Measurements from ENCODE around the gene STOX2.
"Not testable (repeated sequence)": the region's sequence is repeated elsewhere in the genome, so short reads cannot be mapped to it uniquely, and the experiment has no call there.

STOX2 gene

DNA sequence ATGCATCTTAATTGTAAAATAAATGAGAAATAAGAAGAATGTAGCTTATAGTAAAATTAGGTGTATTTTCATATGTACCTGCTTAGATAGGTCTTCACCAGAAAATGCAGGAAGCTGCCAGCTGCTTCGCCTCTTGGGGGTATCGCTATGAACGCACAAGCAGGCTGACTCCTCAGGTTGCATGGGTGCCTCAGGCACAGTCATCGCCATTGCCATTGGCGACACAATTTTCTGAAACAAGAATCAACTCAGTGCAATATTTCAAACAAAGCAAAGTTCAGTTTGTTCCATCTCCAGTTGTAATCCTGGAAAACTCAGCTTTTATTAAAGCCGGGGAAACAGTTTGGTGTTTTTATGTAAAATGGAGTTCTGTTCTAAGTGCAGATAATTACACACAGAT lies 29.7 kb downstream of the STOX2 start:
- DNase-seq (ENCODE audit: low spot score) (no peak), FAIRE-seq (no peak)

GRCh38 chr4:183935355-183936005 lies 30.4 kb downstream of the STOX2 start:
- DNase-seq (ENCODE audit: low spot score) (no peak), FAIRE-seq (no peak)

DNA sequence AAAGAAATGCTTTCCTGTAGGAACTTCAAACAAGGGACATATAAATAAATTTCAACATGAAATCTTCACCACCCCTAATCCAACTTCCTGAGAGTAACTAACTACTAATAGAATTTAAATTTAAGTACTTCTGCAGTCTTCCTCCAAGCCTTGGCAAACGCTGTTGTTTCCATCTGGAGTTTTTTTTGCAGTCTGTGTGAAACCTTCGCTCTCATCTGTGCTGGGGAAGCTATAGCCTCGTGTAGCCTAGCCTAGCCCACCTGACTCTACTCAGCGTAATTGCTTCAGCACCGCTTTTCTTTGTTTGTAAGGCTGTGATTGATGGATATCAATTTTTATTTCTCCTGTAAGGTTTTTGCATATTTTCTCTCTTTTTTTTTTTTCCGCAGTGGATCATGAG lies 30.9 kb downstream of the STOX2 start:
- DNase-seq (ENCODE audit: low spot score): no peak
- no peak for FAIRE-seq

- DNase-seq (ENCODE audit: low spot score) (no peak), FAIRE-seq (no peak)
These were observed 31.7 kb downstream of the STOX2 start for GRCh38 chr4:183936574-183937345.

DNA sequence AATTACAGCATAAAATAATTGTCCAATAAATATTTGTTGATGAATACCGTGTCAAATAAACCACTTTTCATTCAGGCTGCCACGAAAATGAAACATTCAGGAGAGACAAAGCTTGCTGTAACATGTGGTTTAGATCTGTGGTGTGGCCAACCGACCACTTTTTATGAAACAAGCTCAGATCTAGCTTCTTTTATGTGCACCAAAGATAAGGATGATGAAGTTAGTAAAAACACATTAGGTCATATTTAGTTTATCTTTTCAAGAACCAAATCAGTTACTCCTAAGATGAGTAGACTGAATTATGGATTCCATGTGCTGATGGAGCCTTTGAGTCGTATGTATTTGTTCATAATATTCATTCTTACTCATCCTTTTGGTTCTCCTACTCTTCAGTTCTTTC lies 35.8 kb downstream of the STOX2 start:
- DNase-seq (ENCODE audit: low spot score) (no peak), FAIRE-seq (no peak)

GRCh38 chr4:183941964-183942363 lies 36.9 kb downstream of the STOX2 start:
- FAIRE-seq (no peak), DNase-seq (ENCODE audit: low spot score) (no peak)

GRCh38 chr4:183945741-183946140 lies 40.6 kb downstream of the STOX2 start:
- DNase-seq (ENCODE audit: low spot score) (no peak), FAIRE-seq (no peak)

DNA sequence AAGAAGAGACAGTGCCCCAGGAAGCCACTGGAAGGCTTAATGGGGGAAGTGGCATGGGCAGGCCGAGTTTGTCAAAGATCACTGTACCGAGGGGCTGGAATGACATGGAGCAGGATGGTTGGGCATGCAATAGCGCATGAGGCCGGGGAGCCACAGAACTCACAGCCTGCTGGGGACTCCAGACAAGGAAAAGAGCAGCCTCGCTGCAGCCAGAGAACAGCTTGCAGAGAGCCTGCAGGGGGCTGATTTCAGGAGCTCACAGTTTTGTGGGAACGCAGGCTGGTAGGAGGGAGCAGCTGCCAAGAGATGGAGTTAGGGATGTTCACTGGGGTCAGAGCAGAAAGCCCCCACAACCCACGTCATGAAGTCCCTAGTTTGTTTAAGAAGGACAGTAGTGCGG lies 45.4 kb downstream of the STOX2 start:
- DNase-seq (ENCODE audit: low spot score): no peak
- FAIRE-seq: no peak

DNA sequence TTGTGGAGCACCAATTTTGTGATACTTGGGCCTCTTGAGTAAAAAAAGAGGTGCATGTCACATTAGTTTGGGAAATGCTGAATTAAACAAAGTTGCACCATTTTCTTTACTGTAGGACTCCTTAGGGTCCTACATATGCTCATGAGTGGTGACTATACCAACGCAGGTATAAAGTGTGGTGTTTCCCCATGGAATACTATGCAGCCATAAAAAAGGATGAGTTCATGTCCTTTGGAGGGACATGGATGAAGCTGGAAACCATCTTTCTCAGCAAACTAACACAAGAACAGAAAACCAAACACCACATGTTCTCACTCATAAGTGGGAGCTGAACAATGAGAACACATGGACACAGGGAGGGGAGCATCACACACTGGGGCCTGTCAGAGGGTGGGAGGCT lies 47.5 kb downstream of the STOX2 start:
- FAIRE-seq; DNase-seq (ENCODE audit: low spot score): not testable (repeated sequence)

DNA sequence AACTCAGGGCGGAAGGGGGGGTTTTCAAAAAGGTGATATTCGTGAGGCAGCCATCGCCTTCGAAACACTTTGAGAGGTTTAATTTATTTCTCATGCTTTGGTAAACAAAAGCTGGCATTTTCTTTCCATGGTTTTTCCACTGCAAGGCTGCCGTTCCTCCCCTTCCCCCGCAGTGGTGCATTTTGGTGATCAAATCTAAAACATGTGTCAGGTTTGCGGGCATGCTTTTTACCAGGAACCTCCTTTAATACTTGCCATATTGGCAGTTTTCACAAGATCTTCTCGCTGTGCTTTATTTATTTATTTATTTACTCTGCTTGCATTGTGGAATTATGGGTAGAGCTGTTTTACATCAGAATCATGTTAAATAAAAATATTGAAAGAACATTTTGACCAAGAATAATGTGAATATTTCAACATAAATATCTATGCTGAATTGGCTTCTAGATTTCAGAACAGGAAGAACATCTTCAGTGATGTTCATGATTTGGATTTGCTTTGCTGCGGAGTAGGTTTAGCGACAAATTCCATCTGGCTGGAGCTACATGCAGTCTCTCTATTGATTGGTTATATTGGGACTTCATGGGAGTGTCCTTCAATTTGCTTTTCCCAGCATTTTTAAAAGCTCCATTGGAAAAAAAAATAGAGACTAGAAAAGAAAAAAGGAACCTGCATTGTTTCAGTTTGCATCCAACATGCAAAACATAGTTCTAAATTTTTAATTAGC lies 54.4 kb downstream of the STOX2 start:
- no peak for FAIRE-seq
- no peak for DNase-seq (ENCODE audit: low spot score)

DNA sequence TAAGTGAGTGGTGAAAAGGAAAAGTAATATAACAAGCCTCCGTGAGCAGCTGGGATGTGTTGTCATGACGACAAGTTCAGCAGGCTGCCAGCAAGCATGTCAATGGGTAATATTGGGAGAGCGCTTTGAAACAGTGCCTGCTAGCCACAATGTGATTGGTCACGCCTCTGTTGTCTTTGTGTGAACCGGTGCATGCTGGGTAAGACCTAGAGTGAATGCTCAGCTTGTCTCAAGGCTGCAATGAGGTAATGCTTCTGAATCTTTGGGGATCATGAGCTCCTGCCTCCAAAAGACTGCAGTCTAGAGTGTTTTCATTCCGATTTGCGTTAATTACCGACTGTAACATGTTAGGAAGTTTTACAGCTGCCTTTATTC lies 54.9 kb downstream of the STOX2 start:
- no peak for FAIRE-seq

DNA sequence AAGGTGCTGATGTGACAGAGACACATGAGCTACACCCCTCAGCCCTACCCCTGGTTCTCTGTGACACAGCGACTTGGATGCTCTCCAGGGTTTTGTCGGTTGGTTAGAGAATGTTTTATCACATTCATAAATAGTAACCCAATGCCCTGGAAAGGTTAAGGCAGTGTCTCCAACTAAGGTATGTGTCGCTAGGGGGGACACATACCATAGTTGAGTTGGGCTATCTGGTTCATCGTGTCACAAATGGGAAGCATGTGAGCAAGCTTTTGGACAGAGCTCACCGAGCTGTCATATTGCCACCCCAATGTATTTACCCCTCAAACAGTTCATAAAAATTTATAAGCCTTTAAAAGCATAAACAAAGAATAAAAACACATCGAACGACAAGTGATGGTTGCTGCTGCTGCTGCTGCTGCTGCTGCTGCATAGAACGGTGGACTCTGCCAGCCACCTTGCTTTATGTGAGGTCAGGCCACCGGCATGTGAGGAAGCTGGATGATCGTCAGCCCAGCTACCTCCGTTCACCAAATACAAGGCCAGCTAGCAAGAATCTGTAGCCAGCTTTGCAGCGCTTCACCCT lies 55.9 kb downstream of the STOX2 start:
- no peak for FAIRE-seq
- DNase-seq (ENCODE audit: low spot score): peak; percentile 15

More for the DNA sequence above, 54.9 kb downstream of the STOX2 start:
- no peak for DNase-seq (ENCODE audit: low spot score)

- FAIRE-seq (no peak), DNase-seq (ENCODE audit: low spot score) (no peak)
These were observed 56.7 kb downstream of the STOX2 start for GRCh38 chr4:183961795-183962194.

DNA sequence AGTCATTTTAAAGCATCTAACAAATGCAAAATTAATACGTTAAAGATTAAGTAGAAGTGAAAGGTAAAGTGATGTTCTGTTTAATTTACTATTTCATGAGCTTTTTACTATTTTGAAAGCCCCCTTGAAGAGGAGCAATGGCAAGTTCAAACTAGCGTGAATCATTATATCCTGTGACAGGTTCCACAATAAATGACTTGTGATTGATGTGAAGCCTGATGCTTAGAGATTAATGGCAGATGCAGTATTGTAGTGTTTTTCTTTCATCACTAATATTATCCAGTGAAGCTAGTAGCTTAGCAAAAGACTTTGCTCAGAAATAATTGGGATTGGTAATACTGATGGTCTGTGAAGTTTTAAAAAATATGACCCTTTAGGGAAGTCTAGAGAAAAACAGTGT lies 57.3 kb downstream of the STOX2 start:
- DNase-seq (ENCODE audit: low spot score): no peak
- FAIRE-seq: no peak

- FAIRE-seq: no peak
These were observed 61.3 kb downstream of the STOX2 start for GRCh38 chr4:183966371-183966770.

DNA sequence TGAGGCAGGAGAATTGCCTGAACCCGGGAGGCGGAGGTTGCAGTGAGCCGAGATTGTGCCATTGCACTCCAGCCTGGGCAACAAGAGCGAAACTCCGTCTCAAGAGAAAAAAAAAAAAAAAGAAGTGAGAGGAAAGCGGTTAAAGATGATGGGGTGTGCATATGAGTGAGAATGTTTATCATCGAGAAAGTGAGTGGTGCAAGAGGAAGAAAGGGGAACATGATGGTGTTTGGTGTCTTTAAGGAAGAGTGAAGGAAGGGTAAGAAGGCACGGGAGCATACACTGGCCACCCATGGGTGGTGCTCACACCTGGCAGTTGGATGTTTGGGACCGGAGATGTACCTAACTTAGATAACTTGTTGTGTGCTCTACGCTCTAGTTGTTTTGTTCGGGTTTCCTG lies 62.2 kb downstream of the STOX2 start:
- DNase-seq (ENCODE audit: low spot score) (no peak), FAIRE-seq (no peak)

More at GRCh38 chr4:183966371-183966770, 61.3 kb downstream of the STOX2 start:
- DNase-seq (ENCODE audit: low spot score): peak; percentile 59

DNA sequence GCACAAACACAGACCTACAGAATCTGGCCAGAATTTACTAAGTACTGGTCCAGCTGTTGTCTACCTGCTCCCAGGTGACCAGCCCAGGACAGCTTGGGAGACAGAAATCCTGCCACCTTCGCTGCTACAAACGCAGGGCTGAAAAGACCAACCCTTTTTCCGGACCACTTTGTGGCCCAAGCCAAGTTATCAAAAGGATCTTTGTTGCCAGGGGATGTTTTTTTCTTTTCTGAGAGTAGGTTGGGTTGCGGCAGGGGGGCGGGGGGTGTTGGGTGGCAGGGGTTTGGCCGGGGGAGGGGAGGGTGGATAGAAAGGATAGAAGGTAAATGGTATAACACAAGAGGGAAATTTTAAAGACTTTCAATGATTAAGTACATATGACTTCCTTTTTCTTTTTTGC lies 63.4 kb downstream of the STOX2 start:
- FAIRE-seq (no peak), DNase-seq (ENCODE audit: low spot score) (no peak)

- DNase-seq (ENCODE audit: low spot score) (no peak), FAIRE-seq (no peak)
These were observed 63.8 kb downstream of the STOX2 start for GRCh38 chr4:183968931-183969330.

DNA sequence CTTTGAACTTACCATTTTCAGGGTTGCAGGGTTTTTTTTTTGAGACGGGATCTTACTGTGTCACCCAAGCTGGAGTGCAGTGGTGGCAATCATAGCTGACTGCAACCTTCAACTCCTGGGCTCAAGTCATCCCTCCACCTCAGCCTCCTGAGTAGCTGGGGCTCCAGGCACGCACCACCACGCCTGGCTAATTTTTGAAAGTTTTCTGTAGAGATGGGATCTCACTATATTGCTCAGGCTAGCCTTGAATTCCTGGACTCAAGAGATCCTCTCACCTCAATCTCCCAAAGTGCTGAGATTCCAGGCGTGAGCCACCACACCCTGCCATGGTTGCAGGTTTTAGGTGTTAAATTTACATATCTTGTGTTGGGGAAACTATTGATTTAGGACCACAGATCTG lies 64.5 kb downstream of the STOX2 start:
- no peak for FAIRE-seq
- DNase-seq (ENCODE audit: low spot score): no peak

DNA sequence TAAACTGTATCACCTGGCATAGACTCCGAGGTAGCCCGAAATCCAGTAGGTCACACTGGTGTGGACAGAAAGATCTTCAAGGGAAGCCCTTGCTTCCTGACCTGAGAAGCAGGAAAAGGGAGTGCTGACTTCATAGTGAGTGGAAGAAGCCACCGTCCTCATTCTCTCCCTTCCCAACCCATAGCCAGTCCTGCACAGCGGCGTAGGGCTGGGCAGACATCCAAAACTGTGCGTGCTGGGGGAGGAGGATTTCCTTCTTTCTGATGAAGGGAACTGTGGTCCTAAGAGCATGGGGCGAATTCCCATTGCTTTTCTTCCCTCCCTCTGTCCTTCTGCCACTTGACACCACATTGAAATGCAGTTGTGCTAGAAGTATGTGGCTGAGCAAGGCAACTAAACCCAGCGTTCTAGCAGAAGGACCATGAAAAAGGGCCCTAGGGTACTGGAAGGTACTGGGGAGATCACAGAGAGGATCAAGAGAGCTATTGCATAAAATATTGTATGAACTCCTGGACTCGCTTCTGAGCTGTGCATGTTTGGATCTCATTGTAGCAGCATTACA lies 66.9 kb downstream of the STOX2 start:
- no peak for DNase-seq (ENCODE audit: low spot score)
- FAIRE-seq: no peak

DNA sequence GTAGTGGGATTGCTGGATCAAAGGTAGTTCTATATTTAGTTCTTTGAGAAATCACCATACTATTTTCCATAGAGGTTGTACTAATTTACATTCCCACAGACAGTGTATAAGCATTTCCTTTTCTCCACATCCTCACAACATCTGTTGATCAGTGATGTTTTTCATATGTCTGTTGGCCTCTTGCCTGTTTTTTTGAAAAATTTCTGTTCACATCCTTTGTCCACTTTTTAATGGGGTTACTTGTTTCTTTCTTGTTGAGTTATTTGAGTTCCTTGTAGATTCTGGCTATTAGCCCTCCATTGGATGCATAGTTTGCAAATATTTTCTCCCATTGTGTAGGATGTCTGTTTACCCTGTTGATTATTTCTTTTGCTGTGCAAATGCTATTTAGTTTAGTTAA lies 72.6 kb downstream of the STOX2 start:
- FAIRE-seq (no peak), DNase-seq (ENCODE audit: low spot score) (no peak)

DNA sequence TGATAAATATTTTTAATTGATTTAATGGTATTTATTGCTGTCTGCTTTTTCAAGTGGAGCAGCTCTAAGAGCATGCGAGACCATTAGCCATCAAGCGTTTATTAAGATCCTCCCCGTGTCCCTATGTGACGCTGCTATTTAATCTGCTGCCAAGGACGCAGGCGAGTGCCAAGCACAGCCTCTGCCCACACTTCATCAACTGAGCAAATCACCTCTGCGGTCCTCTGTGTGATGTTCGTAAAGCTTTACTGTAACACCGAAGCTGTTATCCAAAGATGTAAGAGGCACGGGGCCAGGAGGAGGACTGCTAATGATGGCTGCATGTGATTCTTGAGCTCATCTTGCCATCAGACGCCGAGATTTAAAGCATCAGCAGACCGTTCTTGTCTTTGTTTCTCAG lies 79.5 kb downstream of the STOX2 start:
- no peak for FAIRE-seq
- no peak for DNase-seq (ENCODE audit: low spot score)
